Activated CD4-positive, CD25-positive, alpha-beta regulatory T cell (primary cell): ENCODE measurements around the gene GGTLC3.
"Not testable (repeated sequence)": the region's sequence is repeated elsewhere in the genome, so short reads cannot be mapped to it uniquely, and the experiment has no call there.

Experiments
- DNase-seq, 4 experiments: peaks; one replicate each; lab custom pipeline; 2025; lab: John Stamatoyannopoulos, UW

GGTLC3 gene

DNA sequence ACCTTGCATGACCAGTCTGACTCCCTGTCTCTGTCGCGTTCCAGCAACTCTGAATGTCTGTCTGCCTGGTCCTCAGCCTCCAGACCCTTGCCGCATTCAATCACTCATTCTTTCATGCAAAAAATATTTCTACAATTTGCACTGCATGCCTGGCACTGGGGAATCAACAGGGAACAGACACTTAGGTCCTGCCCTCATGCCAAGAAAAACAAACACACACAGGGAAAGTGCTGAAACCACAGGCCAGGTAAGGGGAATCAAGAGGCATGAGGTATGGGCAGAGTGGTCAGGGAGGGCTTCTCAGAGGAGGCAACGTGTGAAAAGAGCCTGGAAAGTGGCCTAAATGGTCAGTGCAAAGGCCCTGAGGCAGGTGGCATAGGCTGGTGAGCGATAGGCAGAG is at the start of gene GGTLC3:
GGTLC3 (minus strand) TSS at position 101 of the 400 bp plus-strand sequence. CDS start 264 bp downstream, outside the sequence.
- not testable (repeated sequence) for DNase-seq

DNA sequence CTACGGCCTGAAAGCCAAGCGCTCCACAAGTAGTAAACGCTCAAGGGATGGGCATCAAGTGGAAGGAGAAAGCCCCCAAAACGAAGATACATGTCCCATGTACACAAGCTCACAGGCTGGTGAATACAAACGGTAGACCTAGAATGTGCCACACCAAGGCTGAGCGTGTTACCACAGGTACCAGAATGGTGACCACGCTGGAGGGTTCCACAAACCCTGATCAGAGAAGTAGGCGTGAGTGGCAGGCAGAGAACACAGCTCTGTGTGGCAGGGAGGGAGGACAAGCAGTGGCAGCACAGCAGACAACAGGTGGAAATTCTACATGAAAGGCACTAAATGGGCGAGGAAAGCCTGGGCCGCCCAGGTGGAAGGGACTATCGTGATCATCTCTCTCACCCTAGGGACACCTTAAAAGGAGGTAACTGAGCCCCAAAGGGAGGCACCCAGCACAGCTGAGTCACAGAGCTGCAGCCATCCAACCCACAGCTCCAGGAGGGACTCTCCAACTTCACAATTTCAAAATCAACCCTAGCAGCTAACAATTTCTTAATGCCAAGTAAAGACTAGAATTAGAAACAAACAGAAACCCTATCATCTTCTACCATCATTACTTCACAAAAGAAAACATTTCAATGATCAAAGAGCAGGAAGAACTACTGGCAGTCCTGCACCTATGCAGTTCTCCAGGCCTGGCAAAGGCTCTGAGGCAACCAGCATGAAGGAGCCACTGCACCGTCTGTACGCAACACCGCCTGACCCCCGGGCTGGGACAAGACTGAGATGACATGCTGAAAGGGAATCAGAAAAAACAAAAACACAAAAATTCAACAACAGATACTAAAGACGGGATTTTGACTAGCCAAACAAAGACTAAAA is 42.4 kb upstream of the GGTLC3 start:
- DNase-seq: not testable (repeated sequence)

DNA sequence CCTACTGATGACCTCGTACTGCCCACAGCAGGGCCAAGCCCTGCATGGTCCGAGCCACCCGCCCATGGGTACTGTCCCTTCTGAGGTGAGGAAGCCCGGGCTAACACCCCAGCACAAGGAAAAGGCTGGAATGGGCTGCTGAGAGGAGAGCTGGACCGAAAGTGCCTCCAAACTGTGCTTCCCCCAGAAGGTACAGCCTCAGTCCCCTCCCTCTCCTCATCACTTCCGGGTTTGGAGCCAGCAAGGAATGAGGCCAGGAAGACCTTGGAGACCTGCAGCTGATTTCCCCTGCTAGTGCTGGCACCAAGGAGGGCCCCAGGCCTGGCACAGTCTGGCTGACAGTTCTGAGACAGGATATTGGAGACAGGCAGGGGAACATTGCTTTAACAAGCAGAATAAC is 41.0 kb upstream of the GGTLC3 start:
- not testable (repeated sequence) for DNase-seq

DNA sequence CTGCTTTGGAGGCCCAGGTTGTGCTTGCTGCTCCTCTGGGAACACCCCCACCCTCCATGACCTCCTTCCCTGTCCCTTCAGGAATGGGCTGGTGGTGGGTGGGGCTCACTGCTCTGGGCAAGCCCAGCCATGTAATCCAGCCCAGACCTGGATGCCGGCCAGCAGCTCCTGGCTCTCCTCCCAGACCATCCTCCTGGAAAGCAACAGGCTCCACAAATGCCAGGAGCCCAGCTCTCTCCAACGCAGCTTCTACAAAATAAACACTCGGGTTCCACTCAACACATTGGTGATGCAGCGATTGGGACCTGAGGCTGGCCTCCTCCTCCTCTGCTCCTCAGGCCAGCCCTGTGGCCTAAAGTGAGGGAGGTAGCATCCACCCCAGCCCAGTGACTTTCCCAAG is 40.6 kb upstream of the GGTLC3 start:
- not testable (repeated sequence) for DNase-seq

DNA sequence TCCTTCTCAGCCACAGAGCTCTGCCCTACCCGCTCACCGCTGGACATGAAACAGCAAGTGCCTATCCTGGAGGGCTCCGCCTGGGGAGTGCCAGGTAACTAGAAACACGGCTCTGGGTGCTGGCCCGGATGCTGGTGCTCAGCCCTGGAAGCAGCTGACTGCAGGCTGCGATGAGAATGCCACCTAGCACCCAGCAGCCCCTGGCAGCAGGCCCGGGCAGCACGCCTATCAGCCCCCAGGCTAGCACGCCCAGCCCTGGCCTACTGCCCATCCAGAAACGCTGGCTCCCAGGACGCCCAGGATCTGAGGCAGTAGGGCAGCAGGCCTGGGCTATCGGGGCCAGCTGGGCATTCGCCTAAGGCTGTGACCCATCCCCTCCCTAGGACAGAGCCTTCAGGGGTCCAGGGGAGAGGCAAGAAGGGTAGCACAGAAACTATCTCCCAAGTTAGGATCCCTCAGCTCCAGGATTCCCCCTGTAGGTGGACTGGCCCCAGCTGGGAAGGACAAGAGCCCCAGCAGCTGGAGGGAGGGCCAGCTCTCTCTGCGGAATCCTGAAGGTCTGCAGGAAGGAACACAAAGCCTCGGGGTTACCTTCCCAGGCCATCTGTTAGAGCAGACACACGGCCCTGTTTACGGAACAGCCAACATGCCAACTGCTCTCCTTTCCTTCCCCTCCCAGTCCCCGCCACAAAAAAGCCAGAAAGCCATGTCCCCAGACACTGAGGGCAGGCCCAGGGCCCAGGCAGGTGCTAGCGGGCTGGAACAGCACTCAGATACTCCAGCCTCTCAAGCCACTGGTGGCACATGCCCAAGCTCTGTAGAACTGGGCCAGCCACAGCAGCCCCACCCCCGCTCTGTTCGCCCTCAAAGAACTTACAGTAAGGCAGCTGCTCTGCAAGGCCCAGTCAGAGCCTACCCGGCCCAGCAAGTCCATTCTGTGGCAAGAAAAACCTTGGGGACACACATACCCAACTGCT is 36.6 kb upstream of the GGTLC3 start:
- not testable (repeated sequence) for DNase-seq

DNA sequence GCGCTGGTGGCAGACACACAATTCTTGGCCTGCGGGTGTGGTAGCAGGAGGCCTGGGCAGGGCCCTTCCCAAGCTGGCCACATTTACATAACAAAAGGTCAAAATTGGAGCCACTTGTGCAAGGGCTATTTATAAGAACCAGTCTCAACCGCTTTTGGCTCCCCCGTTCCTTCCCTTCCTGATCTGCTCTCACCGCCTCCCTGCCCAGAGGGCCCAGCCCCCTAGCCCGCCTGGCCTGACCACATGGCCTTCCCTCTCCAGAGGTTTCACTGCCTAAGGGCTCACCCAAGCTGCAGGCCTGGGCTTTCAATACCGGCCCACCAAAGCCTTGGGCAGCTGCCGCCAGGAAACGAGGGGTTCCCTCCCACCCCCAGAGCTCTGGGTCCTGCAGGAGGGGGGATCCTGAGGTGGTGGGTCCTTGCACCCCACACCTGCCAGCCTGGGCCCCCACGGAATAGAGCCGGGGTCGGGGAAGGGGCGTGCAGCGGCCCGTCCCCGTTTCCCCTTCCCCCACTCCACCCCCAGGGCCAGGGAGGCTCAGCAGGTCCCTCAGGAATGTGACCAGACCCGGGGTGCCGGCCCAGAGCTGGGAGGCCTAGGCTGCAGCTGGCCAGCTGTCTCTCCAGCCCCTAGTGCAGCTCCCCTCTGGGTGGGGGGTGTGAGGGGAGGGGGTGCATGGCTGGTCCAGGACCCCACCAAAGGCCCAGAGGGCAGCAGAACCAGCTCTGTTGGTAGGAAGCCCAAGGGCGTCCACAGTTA is 35.1 kb upstream of the GGTLC3 start:
- DNase-seq: not testable (repeated sequence)

DNA sequence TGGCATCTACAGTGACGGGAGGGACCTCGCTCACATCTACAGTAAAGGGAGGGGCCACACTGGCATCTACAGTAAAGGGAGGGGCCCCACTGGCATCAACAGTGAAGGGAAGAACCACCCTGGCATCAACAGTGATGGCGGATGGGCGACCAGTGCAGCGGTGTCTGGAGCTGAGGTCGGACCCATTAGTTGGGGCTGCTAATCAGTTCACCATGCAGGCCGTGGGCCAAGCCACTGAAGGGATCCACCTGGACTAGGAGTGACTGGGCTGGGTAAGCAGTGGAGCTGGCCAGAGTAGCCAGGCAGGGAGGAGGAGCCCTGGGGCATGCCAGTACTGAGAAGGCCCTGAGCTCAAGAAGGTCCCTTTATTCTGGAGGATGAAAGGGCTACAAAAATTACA is 33.1 kb upstream of the GGTLC3 start:
- DNase-seq: not testable (repeated sequence)

DNA sequence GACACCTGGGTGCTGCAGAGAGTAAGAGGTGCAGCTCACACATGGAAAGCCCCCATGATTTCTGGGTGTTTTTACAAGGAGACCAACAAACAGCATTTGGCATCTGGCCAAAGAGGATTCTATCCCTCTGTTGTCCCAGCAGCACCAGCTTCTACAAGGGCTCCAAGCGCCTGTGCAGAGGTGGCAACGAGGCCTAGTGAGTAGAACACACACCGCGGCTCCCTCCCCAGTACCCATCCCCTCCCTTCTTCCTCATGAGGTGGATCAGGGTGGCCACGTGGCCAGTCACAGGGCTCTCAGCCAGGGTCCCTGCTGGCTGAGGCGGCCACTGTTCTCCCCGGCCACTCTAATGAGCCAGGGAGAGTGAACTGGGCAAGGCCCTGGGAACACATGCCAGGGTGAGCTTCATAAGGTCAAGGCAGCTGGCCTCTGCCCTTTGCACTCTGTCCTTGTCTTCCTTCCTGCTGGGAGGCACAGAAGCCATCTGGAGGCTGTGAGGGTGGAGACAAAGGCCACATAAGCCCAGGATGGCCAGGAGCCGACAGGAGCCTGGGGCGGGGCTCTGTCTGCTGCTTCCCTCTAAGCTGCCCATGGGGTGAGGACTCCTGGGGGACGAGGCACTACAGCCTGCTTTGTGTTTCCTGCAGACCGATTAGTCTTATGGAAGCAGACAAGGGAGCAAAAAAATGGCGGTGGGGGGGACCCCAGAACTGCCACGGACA is 31.7 kb upstream of the GGTLC3 start:
- not testable (repeated sequence) for DNase-seq

DNA sequence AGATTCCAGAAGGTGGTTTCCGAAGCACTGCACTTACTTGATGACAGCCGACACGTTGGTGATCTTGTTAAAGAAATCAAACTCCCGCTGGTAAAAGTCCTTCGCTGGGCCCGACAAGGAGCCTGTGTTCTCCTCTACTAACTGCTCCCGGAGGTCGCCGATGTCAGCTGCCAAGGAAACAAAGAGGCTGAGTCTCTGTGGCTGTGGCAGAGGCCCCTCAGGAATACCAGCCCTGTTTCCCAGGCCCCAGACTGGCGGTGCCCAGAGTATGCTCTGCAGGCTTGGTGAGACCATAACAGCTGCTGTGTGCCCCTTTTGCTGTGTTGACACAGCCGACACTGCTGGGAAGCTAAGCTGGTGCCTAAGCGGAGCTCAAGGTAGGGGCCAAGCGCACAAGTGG is 26.7 kb upstream of the GGTLC3 start:
- not testable (repeated sequence) for DNase-seq

DNA sequence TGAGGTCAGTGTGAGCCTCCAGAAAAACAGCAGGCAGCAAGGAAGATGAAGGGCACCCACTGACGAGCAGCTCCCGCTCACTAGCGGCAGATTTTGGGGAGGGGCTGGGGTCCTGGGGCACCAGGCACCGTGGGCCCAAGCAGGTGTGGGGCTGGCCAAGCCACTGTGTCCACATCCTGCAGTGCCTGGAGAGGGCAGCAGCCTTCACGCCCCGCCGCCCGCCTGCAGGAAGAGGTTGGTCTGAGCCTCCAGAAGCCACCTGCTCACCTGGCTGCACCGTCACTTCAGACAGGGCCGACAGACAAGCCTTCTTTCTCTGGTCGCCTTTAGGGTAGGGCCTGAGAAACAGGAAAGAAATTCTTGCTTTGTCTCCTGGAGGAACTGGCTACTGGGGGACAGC is 25.4 kb upstream of the GGTLC3 start:
- DNase-seq: not testable (repeated sequence)

DNA sequence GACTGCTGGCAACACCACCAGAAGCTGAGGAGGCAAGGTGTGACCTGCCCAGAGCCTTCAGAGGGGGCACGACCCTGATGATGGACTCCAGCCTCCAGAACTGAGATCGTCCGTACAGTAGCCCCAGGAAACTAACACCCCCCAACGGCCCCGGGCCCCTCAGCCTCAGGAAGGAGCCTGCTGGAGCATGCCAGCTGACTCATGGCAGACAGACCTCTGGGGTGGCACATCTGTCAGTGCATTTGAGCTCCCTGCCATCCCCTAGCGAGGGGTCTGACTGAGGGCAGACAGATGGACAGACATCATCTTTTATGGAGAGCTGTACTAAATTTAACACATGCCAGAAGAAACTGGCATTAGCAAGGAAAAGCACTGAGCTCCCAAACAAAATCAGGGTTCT is 22.0 kb upstream of the GGTLC3 start:
- not testable (repeated sequence) for DNase-seq

DNA sequence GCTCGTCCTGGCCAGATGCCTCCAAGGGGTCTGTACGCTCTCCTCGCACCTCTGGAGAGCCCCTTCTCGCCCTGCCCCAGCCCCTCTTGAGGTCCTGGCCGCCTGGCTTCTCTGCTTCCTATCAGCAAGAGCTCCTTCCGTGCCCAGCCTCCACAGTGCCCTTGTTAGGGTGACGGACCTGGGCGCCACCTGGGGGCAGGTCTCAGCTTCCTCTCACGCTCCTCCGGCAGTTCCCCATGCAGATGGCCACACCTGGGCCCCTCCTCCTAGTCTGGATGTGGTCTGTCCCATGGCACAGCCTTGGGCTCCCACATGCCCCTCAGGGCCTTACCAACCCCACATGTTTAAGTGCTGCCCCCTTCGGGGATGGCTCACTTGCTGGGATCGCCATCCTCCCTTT is 16.4 kb upstream of the GGTLC3 start:
- DNase-seq: not testable (repeated sequence)

DNA sequence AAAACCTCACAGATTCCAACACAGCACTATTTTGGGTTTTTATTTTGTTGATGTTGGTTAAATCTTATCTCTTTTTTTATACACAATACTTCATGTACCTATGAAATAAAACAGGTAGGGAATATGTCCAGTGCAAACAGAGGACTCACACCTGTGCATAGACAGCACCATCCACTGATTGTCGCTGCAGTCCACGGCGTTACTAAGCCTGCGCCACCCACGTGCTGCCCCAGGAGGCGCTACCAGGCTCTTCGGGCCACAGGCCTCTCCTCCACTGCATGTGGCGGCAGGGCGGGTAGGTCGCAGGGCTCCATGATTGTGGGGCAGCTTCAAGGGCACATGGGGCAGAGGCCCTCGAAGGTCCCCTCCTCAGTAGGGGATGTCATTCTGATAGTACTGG is 15.7 kb upstream of the GGTLC3 start:
- DNase-seq: not testable (repeated sequence)

DNA sequence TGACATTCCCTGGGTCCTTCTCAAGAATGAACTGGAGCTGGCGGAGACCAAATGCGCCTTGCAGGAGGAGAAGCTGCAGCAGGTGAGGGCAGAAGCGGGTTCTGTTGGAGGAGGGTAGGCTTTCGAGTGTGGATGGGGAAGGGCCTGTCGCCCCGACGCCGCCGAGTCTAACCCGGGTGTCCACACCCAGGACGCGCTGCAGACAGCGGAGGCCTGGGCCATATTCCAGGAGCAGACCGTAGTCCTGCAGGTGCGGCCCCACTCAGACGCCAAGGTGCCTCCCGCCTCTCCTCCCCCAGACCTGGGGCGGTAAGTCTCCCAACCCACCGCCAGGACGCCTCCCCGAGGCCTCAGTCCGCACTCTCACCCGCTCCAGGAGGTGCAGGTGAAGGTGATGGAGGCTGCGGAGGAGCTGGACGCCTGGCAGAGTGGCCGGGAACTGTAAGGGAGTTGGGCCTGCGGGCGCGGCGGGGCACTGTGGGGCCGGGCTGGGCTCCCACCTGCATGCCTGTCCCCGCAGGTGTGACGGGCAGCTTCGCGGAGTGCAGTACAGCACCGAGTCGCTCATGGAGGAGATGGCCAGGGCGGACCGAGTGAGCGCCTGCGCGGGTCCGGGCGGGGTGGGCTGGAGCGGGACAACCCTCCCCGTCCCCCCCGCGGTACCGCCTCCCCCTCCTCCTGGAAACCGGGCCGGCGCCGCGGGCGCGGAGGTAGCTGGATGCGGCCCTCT is 11.6 kb upstream of the GGTLC3 start:
- not testable (repeated sequence) for DNase-seq

DNA sequence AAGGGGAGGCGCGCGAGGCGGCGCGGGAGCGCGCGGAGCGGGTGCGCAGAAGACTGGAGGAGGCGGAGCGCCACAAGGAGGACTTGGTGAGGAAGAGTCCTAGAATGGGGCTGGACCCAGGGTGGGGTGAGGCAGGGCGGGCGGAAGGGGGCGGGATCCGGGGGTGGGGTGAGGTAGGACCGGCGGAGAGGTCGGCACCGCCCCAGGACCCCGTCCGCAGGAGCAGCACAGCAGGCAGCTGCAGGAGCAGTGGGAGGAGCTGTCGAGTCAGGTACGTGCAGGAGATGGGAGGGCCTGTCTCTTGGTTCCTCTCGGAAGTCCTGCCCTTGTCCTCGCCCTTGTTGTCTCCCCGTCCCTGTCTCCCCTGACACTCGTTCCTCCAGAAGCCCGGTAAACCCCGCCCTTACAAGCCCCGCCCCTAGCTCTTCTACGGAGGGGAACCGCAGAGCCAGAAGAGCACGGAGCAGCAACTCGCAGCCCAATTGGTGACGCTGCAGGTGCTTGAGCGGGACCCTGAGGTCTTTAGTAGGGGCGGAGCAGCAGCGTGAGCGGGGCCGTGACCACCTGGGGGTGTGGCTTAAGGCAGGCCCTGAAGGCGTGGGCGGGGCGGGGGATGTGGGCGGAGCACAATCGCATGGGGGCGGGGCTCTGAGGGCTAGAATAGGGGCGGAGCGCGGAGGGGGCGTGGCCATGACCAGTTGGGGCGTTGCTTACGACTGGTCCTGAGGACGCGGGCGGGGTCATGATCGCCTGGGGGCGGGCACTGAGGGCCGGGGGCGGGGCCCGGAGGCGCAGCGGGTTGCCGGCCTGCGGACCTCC is 10.8 kb upstream of the GGTLC3 start:
- DNase-seq: not testable (repeated sequence)

DNA sequence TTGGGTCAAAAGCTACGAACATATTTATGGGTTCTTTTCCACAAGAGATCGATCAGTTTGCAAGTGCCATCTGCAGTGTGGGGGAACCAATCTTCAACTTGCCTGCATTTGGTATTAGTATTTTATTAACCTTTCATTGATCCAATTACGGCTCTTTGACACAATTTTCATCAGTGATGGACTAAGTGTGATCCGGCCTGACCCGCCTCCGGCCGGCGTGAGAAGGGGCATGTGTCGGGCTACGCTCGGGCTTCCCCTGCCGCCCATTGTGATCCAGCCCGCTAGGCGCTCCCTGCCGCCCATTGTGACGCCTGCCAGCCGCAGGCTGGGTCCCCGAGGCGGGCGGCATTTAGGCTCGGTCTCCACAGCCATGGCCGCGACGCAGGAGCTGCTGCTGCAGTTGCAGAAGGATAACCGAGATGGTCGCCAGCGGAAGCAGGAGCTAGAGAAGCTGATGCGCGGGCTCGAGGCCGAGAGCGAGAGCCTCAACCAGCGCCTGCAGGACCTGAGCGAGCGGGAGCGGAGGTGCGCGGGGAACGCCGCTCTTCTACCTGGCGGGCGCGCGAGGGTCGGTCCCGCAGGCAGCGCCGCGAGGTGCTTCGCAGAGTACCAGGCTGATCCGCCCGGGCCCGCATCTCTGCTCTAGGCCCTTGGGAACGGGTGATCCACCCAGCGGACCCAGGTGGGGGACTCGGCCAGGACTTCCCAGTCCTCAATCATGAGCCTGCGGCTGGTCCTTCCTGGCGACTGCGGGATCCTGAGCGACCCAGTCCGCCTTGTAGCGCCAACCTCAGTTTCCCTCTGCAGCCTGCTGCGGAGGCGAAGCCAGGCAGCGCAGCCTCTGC is 10.0 kb upstream of the GGTLC3 start, which contains the start of gene TMEM191B:
TMEM191B (plus strand) TSS at position 51 of the 845 bp plus-strand sequence; CDS start at position 230, 179 bp downstream.
- DNase-seq: not testable (repeated sequence)

DNA sequence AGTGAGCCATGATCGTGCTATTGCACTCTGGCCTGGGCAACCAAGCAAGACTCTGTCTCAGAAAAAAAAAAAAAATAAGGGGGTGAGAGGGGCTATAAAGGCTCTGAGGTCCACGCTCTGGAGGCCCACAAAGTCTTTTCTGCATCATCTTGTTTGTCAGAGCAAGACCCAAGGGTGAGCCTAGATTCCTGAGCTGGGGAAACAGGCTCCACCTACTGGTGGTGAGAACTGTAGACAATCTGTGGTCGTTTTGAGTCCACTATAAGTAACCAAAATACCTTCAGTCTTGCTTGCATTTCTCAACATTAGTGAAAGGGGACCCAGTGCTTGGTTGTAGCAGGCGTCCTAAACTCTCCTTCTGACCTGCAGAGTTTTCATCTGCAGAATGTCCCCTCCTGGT is 5.4 kb upstream of the GGTLC3 start:
- DNase-seq: not testable (repeated sequence)

DNA sequence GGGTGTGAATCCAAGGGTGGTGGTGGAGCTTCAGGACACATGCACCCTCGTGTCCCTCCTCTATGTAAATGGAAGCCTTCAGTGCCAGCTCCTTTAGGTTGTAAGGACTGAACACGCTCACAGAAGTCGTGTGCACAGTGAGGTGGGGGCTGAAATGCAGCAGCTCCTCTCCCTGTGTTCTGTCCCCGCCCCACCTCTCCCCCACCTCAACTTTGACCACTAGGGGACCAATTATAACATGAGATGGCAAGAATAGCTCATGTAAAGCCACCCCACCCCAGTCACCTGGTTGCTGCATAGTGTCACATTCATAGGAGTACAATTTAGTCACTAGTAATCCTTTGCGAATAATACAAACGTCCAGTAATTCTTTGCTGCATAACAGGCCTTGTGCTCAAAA is 4.8 kb upstream of the GGTLC3 start:
- not testable (repeated sequence) for DNase-seq
